CD4-positive, alpha-beta T cell treated with Interleukin-17A for 4 hours (primary cell): Measurements from ENCODE around the gene GADD45G.

ENCODE experiments used
- DNase-seq: peaks from one replicate; pipeline ENCODE4 v3.0.0-alpha.2; 2020; ENCODE audit warnings: mixed read lengths

The GADD45G gene

GRCh38 chr9:89632192-89632733 is 27.5 kb downstream of the GADD45G start:
- no peak for DNase-seq

DNA sequence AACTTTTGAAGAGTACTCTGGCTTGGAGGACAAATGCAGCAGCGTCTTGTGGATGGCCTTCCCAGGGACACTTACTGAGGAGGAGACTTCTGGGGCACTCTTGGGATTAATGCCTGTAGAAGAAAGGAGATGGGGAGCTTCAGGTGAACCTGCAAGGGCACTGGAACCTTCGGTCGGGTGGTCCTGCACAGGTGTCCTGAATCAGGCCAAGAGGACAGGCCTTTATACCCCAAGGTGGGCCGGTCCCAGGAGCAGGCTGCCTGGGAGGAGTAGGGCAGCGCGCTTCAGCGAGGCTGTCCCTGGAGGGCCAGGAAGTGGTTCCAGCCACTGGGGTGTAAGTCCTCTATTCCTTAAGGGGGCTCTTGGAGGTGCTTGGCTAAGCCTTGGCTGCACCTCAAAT is 27.9 kb downstream of the GADD45G start:
- DNase-seq, result no peak

DNA sequence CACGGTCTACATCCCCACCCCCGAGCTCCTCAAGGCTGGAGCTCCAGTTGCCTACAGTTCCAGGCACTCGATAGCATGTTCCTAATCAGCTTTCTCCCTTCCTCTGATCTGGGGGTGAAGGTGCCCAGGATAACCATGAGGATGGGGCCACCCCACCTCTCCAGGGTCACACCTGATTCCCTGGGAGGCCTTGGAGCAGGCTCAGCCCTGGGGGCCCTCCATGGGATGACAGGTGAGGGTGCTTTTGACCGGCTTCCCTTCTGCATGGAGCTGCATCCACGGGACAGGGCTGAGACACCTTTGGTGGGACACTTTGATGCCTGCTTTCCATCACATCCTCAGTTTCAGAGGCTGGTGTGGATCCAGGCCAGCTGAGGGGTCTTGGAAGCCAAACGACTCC is 28.6 kb downstream of the GADD45G start:
- DNase-seq, result no peak

DNA sequence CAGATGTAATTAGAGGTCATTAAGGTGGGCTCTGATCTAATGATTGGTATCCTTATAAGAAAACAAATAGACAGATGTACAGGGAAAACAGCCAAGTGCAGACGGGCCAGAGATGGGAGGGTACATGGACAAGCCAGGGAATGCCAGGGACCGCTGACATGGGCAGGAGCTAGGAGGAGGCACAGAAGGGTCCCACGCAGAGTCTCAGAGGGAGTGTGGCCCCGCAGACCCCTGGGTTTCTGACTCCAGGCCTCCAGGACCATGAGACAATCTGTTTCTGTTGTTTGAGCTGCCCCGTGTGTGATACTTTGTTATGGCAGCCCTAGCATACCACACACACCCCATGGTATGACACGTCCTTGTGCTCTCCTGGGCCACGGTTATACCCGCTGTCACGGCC is 29.1 kb downstream of the GADD45G start:
- DNase-seq, result no peak

- DNase-seq, result no peak
Measured at GRCh38 chr9:89634995-89635742, 30.4 kb downstream of the GADD45G start.

GRCh38 chr9:89635816-89636215 is 31.0 kb downstream of the GADD45G start:
- DNase-seq, result no peak

DNA sequence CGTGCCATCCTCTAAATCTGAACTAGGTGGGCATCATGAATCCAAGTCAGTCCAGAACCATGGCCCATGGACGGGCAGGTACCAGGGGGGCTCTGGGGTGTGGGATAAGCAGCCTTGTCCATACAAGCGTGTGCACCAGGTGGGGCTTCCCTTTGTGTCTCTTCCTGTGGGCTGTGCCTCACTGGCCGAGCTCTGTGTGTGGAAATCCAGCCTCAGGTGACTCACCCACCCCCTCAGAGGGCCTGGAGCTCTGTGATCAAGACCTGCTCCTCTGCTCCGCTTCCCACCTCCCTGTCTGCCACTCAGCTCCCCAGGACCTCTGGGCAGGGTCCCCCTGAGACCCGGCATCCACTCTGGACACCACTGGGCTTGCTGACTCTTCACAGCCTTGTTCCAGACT is 33.0 kb downstream of the GADD45G start:
- DNase-seq, result no peak

DNA sequence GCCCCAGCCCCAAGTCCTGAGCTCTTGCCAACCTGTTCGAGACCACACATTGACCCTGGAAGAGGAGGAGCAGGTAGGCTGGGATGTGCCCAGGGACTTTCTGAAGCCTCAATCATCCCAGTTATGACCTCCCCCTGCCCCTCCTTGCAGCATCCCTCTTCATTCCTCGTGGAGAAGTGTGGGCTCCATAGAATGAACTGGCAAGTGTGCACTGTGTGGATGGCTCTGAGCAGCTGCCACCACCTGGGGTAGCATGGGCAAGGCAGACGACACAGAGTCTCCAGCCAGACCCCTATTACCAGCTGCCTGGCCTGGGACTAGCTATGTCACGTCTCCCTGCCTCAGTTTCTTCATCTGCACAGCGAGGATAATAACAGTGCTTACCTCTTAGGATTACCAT is 33.5 kb downstream of the GADD45G start:
- no peak for DNase-seq

- no peak for DNase-seq
Measured at GRCh38 chr9:89638893-89639292, 34.1 kb downstream of the GADD45G start.

DNA sequence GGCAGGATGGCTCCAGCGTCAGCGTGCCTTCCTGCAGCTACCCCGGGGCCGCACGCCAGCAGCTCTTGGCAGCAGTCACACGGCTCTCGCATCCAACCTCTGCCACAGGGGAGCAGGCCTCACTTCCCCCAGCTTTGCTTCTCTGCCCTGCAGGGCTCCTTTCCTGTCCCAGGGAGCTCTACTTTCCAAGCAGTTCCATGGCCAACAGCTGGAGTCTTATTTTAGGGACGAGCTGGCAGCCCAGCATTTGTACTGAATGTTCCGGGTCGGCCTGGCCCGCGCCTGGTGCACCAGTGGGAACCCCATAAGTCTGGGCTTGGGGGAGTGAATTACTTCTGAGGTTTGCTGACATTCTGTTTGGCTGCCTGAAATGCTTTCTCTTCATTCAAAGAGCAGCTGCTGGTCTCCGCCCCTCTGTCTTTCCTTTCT is 34.6 kb downstream of the GADD45G start:
- DNase-seq, result no peak

GRCh38 chr9:89639961-89640360 is 35.1 kb downstream of the GADD45G start:
- no peak for DNase-seq

- DNase-seq, result no peak
Measured at GRCh38 chr9:89640361-89640760, 35.5 kb downstream of the GADD45G start.

DNA sequence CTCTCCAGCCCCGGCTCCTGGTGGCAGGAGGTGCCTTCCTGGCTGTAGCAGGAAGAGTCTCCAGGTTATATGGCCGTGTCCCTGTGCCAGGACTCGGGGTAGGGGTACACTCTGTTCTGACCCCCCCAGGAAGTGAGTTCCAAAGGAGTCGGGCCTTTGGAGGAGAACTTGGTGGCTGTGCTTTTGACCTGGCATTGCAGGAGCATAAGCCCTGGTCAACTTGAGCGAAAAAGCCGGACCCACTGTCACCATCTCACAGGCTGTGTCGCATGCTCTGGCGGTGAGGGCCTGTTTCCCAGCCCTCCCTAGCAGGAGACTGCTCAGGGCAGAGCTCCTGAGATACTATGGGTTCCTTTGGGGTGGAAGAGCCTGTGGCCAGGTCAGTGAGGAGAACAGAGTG is 36.0 kb downstream of the GADD45G start:
- no peak for DNase-seq

- DNase-seq, result no peak
Measured at GRCh38 chr9:89641980-89642379, 37.2 kb downstream of the GADD45G start.

DNA sequence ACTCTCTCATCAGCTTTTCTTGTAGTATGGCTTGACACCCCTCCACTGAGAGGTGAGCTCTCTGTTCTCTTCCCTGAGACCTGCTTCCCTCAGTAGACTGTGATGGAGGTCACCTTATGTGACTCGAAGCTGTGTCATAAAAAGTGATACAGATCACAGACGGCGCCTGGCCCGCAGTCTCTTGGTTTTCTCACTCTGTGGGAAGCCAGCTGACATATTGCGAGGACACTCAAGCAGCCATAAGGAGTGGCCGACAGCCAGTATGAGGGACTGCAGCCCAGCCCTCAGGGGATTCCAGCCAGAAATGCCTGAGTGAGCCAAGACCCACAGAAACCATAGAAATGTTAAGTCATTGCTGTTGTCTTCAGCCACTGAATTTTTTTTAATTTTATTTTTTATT is 38.0 kb downstream of the GADD45G start:
- no peak for DNase-seq

GRCh38 chr9:89646189-89646939 is 41.6 kb downstream of the GADD45G start:
- no peak for DNase-seq

DNA sequence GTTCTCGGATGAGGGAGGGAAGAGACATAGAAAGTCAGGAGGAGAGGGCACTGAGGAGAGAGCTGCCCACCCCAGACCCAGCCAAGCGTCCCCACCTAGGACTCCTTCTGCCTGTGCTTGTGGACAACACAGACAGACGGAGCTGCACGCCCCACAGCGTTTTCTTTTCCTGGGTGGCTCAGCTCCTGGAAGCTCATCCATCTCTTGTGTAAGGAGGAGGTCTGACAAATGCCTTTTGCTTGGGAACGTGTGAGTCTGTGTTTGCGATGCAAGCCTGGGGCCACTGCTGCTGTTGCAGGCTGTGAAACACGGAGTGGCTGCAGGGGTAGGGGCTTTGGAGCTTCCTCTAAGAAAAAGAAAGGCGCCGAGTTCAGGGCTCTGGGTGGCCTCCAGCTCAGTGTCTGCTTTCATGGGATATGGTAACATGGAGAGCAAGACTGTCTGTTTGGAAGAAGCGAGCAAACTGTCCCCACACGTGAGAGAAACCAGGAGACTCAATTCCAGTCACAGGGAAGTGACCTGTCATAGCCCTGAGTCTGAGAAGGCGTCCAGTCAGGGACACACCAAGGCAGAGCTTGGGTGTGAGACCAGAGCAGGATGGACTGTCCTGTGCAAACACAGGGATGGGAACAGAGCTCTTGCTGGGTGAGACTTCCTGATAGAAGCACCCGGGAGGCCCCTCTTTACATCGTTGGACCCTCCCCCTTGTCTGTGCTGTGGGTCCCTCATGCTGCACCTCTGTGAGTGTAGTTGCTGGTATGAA is 42.7 kb downstream of the GADD45G start:
- no peak for DNase-seq

GRCh38 chr9:89648247-89649000 is 43.6 kb downstream of the GADD45G start:
- no peak for DNase-seq

GRCh38 chr9:89649039-89649691 is 44.4 kb downstream of the GADD45G start:
- no peak for DNase-seq

DNA sequence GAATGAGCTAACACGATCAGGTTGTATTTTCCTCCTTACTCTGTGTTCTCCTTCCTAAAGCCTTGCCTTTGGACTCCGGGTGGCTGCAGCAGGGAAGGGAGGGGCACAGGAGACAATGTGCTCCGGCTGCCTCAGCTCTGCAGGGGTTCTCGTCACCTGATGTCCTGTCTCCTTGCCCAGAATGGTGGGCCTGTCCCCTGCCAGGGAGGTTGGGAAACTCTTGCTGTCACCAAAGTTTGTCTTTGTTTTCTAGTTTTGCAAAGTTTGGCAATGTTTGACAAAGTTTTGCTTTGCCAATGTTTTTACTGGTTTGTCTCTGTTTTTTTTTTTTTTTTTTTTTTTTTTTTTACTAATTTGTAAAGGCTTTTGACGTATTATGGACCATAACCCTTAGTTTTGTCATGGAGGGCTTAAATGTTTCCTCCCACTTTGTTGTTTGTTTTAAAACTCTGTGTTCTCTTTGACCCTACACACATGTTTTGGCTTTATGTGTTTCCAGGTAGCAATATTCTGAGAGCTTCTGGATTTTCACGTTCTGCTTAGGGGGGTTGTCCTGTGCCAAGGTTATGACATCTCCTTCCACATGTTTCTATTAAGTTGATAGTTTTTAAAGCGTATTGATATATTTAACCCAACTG is 49.3 kb downstream of the GADD45G start:
- no peak for DNase-seq
